IMR-90 (cell line): ENCODE results near the gene PYGL.

Experiments used
- MAFK ChIP-seq: IDR thresholded peaks from 2 replicates; pipeline ENCODE4 v1.6.1; 2012; ENCODE audit warnings: low read depth, low read length, improper control_type of control experiment
- NFE2L2 ChIP-seq: fragments of 150-350 bp; IDR thresholded peaks from 2 replicates; pipeline ENCODE4 v1.6.1; 2016; ENCODE audit warnings: low read depth, mild to moderate bottlenecking, low read length
- POLR2A ChIP-seq: IDR thresholded peaks from 2 replicates; pipeline ENCODE4 v1.6.1; 2012; ENCODE audit warnings: mild to moderate bottlenecking, low read depth, low read length
- RFX5 ChIP-seq: IDR thresholded peaks from 2 replicates; pipeline ENCODE4 v1.8.0; 2012; ENCODE audit warnings: low read depth, mild to moderate bottlenecking, low read length, moderate library complexity
- SMC3 ChIP-seq: fragments of 150-350 bp; IDR thresholded peaks from 2 replicates; pipeline ENCODE4 v1.6.1; 2016; ENCODE audit warnings: low read depth, mild to moderate bottlenecking, antibody characterized with exemption, low read length, moderate library complexity
- TF ChIP-seq, protein P1 (sequence below): conservative IDR thresholded peaks from 2 replicates; pipeline ENCODE4 v1.5.1; 2012; ENCODE audit warnings: mild to moderate bottlenecking, low read depth, low read length, improper control_type of control experiment

- TF ChIP-seq, protein P1, sequence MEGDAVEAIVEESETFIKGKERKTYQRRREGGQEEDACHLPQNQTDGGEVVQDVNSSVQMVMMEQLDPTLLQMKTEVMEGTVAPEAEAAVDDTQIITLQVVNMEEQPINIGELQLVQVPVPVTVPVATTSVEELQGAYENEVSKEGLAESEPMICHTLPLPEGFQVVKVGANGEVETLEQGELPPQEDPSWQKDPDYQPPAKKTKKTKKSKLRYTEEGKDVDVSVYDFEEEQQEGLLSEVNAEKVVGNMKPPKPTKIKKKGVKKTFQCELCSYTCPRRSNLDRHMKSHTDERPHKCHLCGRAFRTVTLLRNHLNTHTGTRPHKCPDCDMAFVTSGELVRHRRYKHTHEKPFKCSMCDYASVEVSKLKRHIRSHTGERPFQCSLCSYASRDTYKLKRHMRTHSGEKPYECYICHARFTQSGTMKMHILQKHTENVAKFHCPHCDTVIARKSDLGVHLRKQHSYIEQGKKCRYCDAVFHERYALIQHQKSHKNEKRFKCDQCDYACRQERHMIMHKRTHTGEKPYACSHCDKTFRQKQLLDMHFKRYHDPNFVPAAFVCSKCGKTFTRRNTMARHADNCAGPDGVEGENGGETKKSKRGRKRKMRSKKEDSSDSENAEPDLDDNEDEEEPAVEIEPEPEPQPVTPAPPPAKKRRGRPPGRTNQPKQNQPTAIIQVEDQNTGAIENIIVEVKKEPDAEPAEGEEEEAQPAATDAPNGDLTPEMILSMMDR = no peak
- no peak for TF ChIP-seq SMC3
- TF ChIP-seq NFE2L2 = no peak
- no peak for TF ChIP-seq POLR2A
- TF ChIP-seq RFX5 = no peak
- TF ChIP-seq MAFK = no peak
Measured at GRCh38 chr14:50859296-50859624, 85.0 kb downstream of the PYGL start.
